ENCODE measurements around the gene HTT. TPM values are rescaled to one million over a fixed set of nuclear protein-coding genes. Genes with fewer than 3 reads are reported as not detected.

The HTT gene
- total RNA-seq, 1 experiment from 2014 or later, result 66.8 TPM

DNA sequence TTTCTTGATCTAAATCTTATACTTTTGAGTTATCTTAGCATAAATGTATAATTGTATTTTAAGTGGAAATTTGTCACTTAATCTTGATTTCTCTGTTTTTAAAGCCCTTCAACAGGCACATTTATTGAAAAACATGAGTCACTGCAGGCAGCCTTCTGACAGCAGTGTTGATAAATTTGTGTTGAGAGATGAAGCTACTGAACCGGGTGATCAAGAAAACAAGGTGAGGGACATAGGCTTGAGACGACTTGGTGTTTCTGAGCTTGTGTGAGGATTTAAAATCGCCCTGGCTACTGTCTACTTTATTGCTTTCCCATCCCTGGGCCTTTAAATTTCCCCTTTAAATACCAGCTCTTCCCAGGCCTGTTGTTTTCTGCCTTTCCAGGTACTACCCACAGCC is 55.7 kb downstream of the HTT start:
- no peak for DNase-seq (ENCODE audit: low spot score)
- CTCF ChIA-PET, result interaction anchor here (0.5 kb wide), 1 partner anchor 145 kb away, joined by 3 read pairs; no protein-coding TSS in a partner anchor
- intact Hi-C loops (cut with micrococcal nuclease; ENCODE audit: unreplicated experiment), result no loop called here
- BruUV-seq (replicated peaks), result no TSS peak
- POLR2A ChIA-PET (ENCODE audit: low non-redundant PET), result no interaction called here
- Histone ChIP-seq H3K9me3 (ENCODE audit: low read depth, low read length, poor library complexity, severe bottlenecking) (no peaks in the 10 kb centered on the region), H3K27me3 (replicated peaks; ENCODE audit: insufficient read depth, low read depth, low read length, poor library complexity) (no peaks in the 10 kb centered on the region), H3K4me1 (ENCODE audit: insufficient read depth, low read length, poor library complexity, severe bottlenecking) (peaks cover 6% of the 10 kb centered on the region), H3K27ac (ENCODE audit: low read depth, low read length, poor library complexity, severe bottlenecking) (no peak overlapping the region), H3K4me3 (ENCODE audit: low read depth, low read length, poor library complexity, severe bottlenecking) (no peak overlapping the region), H3K36me3 (ENCODE audit: insufficient read depth, low read length, poor library complexity, severe bottlenecking) (peaks cover 77% of the 10 kb centered on the region)
- TF ChIP-seq, protein P1, sequence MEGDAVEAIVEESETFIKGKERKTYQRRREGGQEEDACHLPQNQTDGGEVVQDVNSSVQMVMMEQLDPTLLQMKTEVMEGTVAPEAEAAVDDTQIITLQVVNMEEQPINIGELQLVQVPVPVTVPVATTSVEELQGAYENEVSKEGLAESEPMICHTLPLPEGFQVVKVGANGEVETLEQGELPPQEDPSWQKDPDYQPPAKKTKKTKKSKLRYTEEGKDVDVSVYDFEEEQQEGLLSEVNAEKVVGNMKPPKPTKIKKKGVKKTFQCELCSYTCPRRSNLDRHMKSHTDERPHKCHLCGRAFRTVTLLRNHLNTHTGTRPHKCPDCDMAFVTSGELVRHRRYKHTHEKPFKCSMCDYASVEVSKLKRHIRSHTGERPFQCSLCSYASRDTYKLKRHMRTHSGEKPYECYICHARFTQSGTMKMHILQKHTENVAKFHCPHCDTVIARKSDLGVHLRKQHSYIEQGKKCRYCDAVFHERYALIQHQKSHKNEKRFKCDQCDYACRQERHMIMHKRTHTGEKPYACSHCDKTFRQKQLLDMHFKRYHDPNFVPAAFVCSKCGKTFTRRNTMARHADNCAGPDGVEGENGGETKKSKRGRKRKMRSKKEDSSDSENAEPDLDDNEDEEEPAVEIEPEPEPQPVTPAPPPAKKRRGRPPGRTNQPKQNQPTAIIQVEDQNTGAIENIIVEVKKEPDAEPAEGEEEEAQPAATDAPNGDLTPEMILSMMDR (conservative IDR thresholded peaks at IDR 0.05; ENCODE audit: low read depth, low read length), result no peak
- no peak for TF ChIP-seq EZH2 (IDR thresholded peaks at IDR 0.05; ENCODE audit: borderline replicate concordance, low read depth, low read length, poor library complexity, severe bottlenecking)

DNA sequence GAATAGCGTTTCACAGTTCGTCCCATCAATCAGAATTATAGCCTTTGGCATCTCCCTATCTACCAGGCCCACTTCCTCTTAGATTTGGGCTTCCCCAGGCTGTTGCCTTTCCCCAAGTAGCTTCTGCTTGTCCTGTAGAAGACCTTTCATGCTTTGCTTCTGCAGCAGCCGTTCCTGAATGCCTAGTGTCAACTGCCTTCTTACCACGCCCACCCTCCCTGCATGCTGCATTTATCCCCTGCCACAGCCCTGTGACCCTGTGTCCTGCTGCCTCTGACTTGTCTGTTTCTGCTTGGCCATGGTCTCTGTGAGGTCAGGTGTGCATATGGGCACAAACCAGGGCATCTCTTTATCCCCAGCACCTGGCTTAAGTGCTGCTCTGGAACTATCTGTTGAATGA is 56.3 kb downstream of the HTT start:
- ChIA-PET CTCF (interaction anchor here (0.5 kb wide), 1 partner anchor 146 kb away, joined by 3 read pairs; no protein-coding TSS in a partner anchor), POLR2A (ENCODE audit: low non-redundant PET) (no interaction called here)
- intact Hi-C loops (cut with micrococcal nuclease; ENCODE audit: unreplicated experiment), result no loop called here
- H3K4me1 ChIP-seq (ENCODE audit: insufficient read depth, low read length, poor library complexity, severe bottlenecking), result peaks cover 6% of the 10 kb centered on the region
- no peak overlapping the region for H3K4me3 ChIP-seq (ENCODE audit: low read depth, low read length, poor library complexity, severe bottlenecking)
- no peak for DNase-seq (ENCODE audit: low spot score)
- H3K9me3 ChIP-seq (ENCODE audit: low read depth, low read length, poor library complexity, severe bottlenecking), result no peaks in the 10 kb centered on the region
- no peaks in the 10 kb centered on the region for H3K27me3 ChIP-seq (replicated peaks; ENCODE audit: insufficient read depth, low read depth, low read length, poor library complexity)
- peaks cover 83% of the 10 kb centered on the region for H3K36me3 ChIP-seq (ENCODE audit: insufficient read depth, low read length, poor library complexity, severe bottlenecking)
- BruUV-seq (replicated peaks), result no TSS peak
- TF ChIP-seq, protein P1 (conservative IDR thresholded peaks at IDR 0.05; ENCODE audit: low read depth, low read length), result no peak
- no peak for TF ChIP-seq EZH2 (IDR thresholded peaks at IDR 0.05; ENCODE audit: borderline replicate concordance, low read depth, low read length, poor library complexity, severe bottlenecking)
- H3K27ac ChIP-seq (ENCODE audit: low read depth, low read length, poor library complexity, severe bottlenecking), result no peak overlapping the region

DNA sequence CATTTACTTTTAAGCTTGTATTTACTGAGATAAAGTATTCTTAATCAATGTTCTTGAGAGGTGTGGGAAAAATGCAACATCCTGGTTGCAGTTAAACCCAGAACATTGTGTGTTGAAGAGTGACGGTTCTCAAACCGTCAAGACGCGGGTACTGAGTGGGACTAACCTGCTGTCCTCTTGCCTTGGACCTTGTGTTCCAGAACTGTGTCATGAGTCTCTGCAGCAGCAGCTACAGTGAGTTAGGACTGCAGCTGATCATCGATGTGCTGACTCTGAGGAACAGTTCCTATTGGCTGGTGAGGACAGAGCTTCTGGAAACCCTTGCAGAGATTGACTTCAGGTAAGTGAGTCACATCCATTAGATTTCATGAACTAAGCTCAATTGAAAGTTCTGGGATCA is 59.7 kb downstream of the HTT start:
- TF ChIP-seq, protein P1 (conservative IDR thresholded peaks at IDR 0.05; ENCODE audit: low read depth, low read length), result no peak
- no peak for TF ChIP-seq EZH2 (IDR thresholded peaks at IDR 0.05; ENCODE audit: borderline replicate concordance, low read depth, low read length, poor library complexity, severe bottlenecking)
- ChIA-PET CTCF (interaction anchor here (0.7 to 2.6 kb wide), 2 partner anchors 27 to 614 kb away, joined by 4 to 8 read pairs; no protein-coding TSS in a partner anchor), POLR2A (ENCODE audit: low non-redundant PET) (interaction anchor here (0.9 kb wide), 1 partner anchor 80 kb away, joined by 5 read pairs; no protein-coding TSS in a partner anchor)
- BruUV-seq (replicated peaks), result no TSS peak
- H3K4me1 ChIP-seq (ENCODE audit: insufficient read depth, low read length, poor library complexity, severe bottlenecking), result peaks cover 11% of the 10 kb centered on the region
- intact Hi-C loops (cut with micrococcal nuclease; ENCODE audit: unreplicated experiment), result no loop called here
- no peaks in the 10 kb centered on the region for H3K27me3 ChIP-seq (replicated peaks; ENCODE audit: insufficient read depth, low read depth, low read length, poor library complexity)
- no peak overlapping the region for H3K4me3 ChIP-seq (ENCODE audit: low read depth, low read length, poor library complexity, severe bottlenecking)
- DNase-seq (ENCODE audit: low spot score), result no peak
- H3K36me3 ChIP-seq (ENCODE audit: insufficient read depth, low read length, poor library complexity, severe bottlenecking), result peaks cover 74% of the 10 kb centered on the region
- H3K27ac ChIP-seq (ENCODE audit: low read depth, low read length, poor library complexity, severe bottlenecking), result peak overlapping the region; percentile 28
- H3K9me3 ChIP-seq (ENCODE audit: low read depth, low read length, poor library complexity, severe bottlenecking), result no peaks in the 10 kb centered on the region
